HS-27A (cell line): ENCODE measurements around the gene PLEKHA8.
"Not testable (repeated sequence)": the region's sequence is repeated elsewhere in the genome, so short reads cannot be mapped to it uniquely, and the experiment has no call there.

Experiments used
- DNase-seq: peaks from one replicate; pipeline ENCODE4 v3.0.0-alpha.2; 2012; ENCODE audit warnings: low read depth, missing footprints

The PLEKHA8 gene

DNA sequence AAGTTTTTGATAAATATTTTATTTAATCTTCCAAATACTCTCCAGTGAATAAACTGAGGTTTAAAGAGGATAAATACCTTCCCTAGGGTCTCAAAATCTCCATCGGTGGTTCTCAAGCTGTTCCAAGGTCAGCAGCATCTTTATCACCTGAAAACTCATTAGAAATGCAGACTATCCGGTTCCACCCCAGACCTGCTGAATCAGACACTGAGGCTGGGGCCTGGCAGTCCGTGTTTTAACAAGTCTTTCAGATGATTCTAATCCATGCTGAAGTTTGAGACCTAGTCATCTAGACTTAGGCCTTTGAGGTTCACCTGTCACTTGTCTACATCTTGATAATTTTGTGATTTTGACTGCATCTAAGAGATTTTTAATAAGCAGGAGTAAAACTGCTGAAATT is 37.5 kb downstream of the PLEKHA8 start:
- no peak for DNase-seq

DNA sequence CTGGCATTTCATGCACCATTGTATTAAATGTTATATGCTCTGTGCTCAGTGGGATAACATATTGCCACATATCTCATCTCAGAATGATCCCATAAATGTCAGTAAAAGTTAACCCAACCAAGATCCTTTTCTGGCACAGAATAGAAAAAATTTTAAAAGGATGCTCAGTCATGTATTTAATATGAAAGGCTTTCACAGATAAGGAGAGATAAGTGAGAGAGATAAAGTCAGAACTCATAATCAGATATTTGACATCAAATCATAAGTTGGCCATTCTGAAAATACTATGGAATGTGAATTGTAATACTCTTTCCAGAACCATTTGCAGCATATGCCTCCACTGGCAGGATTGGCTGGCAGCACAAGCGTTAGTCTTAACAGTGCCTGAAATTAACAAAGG is 38.5 kb downstream of the PLEKHA8 start:
- DNase-seq = no peak

DNA sequence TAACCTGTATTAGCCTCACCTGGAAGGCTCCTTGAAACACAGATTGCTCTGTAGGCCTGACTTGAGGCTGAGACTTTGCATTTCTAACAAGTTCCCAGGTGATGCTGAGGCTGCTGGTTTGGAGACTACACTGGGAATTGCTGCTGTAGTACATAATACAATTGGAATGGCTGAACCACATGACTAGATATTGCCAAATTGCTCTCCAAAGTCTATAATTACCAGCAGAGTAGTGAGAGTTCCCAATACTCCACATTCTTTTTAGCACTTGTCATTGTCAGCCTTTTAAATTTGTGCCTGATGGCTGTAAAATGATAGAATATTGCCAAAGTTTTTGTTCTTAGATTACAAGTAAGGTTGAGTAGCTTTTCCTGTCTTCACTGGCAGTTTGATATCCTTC is 39.9 kb downstream of the PLEKHA8 start:
- DNase-seq = peak; percentile 31

- no peak for DNase-seq
Observed at GRCh38 chr7:30069096-30069867, 41.1 kb downstream of the PLEKHA8 start.

GRCh38 chr7:30070052-30070451 is 41.8 kb downstream of the PLEKHA8 start:
- no peak for DNase-seq

- DNase-seq = no peak
Observed at GRCh38 chr7:30072735-30073134, 44.5 kb downstream of the PLEKHA8 start.

GRCh38 chr7:30074422-30075030 is 46.3 kb downstream of the PLEKHA8 start:
- no peak for DNase-seq

DNA sequence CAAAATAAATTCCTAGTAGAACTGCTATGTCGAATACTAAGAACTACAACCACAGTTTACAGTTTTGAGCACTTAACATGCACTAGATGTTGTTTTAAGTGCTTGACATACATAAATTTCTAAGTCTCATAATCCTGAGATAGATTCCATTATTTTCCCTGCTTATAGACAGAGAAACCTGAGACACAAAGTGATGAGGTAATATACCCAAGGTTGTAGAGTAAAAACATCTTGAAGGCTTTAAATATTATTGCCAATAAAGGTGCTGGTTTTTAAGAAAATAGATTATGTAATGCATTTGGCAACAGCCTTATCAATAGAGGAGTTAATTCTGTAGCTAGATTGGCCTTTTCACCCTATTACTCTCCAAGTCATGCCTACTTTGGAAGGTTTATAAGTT is 48.2 kb downstream of the PLEKHA8 start:
- no peak for DNase-seq

- no peak for DNase-seq
Observed at GRCh38 chr7:30078280-30078679, 50.1 kb downstream of the PLEKHA8 start.

- DNase-seq = no peak
Observed at GRCh38 chr7:30079880-30080279, 51.7 kb downstream of the PLEKHA8 start.

DNA sequence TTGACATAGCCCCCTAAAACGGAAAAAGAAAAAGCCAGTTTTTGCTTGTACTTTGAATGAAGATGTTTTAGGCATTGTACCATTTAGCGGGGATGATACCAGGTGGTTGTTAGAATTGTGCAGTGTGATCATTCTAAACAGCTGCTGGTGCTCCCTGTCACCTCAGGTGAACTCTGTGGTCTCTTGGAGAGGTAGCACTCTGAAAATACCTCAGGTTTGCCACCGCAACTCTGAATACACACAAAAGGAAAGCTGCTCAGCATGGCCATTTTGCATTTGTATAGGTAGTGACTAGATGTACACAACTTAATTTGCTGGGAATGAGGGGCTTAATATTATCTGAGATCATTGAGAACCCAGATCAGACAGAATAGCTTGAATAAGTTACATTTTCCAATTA is 52.6 kb downstream of the PLEKHA8 start:
- DNase-seq = no peak

DNA sequence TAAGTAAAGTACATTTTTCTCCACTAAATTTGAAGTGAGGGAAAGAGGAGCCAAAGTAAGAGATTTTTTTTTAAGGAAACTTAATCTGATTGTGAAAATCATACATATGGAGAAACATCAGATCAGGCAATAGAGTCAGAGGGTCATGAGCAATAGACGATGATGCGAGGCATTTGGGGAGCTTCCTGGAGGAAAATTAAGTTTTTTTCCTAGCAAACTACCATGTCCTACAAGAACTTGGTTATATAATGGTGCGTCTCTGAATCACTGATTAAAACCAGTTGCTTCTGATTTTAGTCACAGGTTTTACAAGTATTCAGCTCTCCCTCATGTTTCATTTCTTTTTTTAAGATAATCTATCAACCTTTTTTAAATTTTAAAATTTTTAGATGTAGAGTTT is 54.5 kb downstream of the PLEKHA8 start:
- DNase-seq = no peak

GRCh38 chr7:30083334-30083733 is 55.1 kb downstream of the PLEKHA8 start:
- no peak for DNase-seq

DNA sequence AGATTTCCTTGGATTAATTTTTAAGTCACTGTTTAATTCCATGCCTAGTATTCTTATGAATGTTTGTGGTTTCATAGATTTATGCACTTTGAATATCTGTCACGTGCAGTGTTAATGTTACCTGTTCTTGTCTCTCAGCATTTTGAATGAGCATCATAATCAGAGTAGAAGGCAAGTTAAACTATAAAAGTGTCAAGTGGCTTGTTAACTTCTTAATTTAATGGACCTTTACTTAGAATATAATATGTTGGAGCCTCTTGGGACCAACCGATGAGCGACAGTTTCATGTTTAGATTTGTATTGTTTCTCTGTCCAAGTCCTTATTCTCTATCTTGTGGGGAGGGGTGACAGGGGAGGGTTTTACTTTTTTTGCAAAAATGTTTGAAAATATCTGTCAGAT is 56.0 kb downstream of the PLEKHA8 start:
- DNase-seq = no peak

DNA sequence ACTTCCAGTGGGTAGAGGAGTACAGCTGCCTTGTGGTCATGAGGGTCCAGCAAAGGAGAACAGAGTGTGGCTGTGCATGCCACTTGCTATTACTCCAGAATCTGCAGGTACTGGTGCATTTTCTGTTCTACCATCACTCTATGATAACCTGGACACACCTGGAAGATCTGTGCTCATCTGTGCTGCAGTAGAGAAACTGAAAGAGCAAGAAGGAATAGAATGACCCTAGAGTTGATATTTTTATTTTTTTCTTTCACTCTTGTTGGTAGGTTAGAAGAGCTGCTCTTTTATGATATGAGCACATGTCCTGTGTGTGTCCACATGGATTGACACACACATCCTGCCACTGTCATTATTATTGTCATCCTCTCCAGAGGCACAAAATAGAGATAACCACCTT is 58.3 kb downstream of the PLEKHA8 start:
- no peak for DNase-seq

DNA sequence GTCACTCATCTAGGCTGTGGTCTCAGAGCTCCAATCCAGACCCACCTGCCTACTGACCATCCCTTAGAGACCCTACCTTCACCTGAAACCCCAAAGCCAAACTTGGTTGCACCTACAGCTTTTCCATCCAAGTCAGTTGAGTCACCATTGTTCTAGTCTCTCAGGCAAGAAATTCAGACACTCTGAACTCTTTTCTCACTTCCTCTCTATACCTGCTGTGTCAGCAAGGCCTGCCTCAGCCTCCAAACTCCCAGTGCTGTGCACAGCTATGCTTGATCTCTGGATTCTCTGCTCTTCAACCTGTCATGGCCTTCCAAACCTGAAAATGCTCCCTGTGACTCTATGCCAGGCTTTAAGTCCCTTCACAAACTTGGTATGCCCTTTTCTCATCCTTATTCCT is 59.2 kb downstream of the PLEKHA8 start:
- DNase-seq = no peak

DNA sequence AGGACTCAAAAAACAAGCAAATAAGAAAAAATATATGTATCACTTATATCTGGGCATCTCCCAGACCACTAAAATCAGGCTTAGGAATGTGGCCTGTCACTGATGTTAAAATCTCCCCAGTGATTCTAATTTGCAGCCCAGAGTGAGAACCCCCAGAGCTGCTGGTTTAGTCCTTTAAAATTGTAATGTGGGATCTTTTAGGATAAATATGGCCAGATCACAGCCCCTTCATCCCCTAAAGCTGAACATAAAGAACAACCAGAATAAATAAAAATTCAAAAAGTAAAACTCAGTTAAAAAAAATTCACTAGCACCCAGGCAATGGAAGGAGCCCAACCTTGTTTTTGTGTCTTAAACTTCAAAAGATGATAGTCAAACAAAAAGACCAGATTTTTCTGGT is 60.1 kb downstream of the PLEKHA8 start:
- no peak for DNase-seq

DNA sequence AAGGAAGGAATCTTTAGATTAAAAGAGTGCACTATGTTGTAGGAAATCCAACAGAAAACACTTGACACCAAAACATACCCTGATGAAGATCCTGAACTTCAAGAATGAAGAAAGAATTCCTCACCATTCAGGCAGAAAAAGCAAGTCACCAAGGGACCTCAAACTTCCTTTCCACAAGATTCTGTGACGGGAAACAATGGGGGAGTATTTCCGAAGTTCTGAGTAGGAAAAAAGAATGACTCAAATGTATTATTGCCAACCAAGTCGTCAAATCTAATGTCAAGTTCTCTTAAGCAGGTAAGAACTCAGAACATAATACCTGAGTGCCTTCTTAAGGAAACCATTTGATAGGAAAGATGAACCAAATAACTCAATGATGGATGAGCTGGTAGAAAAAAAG is 61.9 kb downstream of the PLEKHA8 start:
- no peak for DNase-seq

- peak; percentile 58 for DNase-seq
Observed at GRCh38 chr7:30091491-30091912, 63.3 kb downstream of the PLEKHA8 start.

- no peak for DNase-seq
Observed at GRCh38 chr7:30091987-30092386, 63.8 kb downstream of the PLEKHA8 start.

- no peak for DNase-seq
Observed at GRCh38 chr7:30093420-30093952, 65.3 kb downstream of the PLEKHA8 start.

DNA sequence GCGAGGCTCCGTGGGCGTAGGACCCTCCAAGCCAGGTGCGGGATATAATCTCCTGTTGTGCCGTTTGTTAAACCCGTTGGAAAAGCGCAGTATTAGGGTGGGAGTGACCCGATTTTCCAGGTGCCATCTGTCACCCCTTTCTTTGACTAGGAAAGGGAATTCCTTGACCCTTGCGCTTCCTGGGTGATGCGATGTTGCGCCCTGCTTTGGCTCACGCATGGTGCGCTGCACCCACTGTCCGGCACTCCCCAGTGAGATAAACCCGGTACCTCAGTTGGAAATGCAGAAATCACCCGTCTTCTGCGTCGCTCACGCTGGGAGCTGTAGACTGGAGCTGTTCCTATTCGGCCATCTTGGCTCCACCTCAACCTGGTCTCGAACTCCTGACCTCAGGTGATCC is 70.4 kb downstream of the PLEKHA8 start:
- DNase-seq = not testable (repeated sequence)

- no peak for DNase-seq
Observed at GRCh38 chr7:30102281-30102680, 74.1 kb downstream of the PLEKHA8 start.

DNA sequence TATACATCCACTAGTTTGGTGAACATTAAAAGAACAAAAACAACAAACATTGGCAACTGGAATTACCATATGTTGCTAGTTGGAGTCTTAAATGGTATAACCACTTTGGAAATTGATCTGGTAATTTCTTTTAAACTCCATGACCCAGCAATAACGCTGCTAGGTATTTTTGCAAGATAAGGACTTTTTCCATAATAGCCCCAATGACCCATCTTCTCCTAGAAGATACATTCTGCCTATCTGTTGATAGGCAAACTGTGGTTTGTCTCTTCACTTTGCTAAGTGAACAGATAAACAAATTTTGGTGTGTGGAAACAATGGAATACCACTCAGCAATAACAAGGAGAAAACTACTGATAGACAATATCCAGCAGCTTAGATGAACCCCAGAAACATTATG is 75.9 kb downstream of the PLEKHA8 start:
- no peak for DNase-seq
